Stimulated activated effector memory CD8-positive, alpha-beta T cell treated with anti-CD3 and anti-CD28 coated beads, Interleukin-12 subunit alpha, Interleukin-12 subunit beta, amount 100 ng/mL, for 72 hours (primary cell): ENCODE measurements around the gene CDKN2C.
A peak's percentile ranks its signal among the peaks of the same experiment; 100 is the strongest.

Source experiments
- ATAC-seq: fragments of 150-1000 bp; cut with Tn5 transposase; 2 replicates; pipeline ENCODE4 v1.10.0; 2021
- DNase-seq, 2 donors: peaks; one replicate each; pipeline ENCODE4 v3.0.0; 2021 to 2022; ENCODE audit warnings: low spot score in 2 of 2
- H3K27ac Mint-ChIP-seq: one replicate; pipeline ENCODE4 v1.8.0; 2022; ENCODE audit warnings: mild to moderate bottlenecking, mixed read lengths
- H3K36me3 Mint-ChIP-seq: one replicate; pipeline ENCODE4 v1.8.0; 2022; ENCODE audit warnings: mild to moderate bottlenecking, mixed read lengths
- H3K4me1 Mint-ChIP-seq: one replicate; pipeline ENCODE4 v1.8.0; 2022; ENCODE audit warnings: mixed read lengths
- H3K4me3 Mint-ChIP-seq: one replicate; pipeline ENCODE4 v1.8.0; 2022; ENCODE audit warnings: mild to moderate bottlenecking, mixed read lengths
- H3K9me3 Mint-ChIP-seq: one replicate; pipeline ENCODE4 v1.8.0; 2022; ENCODE audit warnings: mixed read lengths

Gene CDKN2C

GRCh38 chr1:50973255-50973654, 3.2 kb downstream of the CDKN2C start:
- no peak overlapping the region for H3K27ac Mint-ChIP-seq
- no peak for ATAC-seq
- no peaks in the 10 kb centered on the region for H3K9me3 Mint-ChIP-seq
- H3K4me3 Mint-ChIP-seq = no peak overlapping the region
- peaks cover 23% of the 10 kb centered on the region for H3K36me3 Mint-ChIP-seq
- DNase-seq = no peak
- peaks cover 20% of the 10 kb centered on the region for H3K4me1 Mint-ChIP-seq

- Mint-ChIP-seq H3K36me3 (peaks cover 17% of the 10 kb centered on the region), H3K27ac (no peak overlapping the region), H3K4me1 (peaks cover 28% of the 10 kb centered on the region), H3K4me3 (no peak overlapping the region), H3K9me3 (no peaks in the 10 kb centered on the region)
- DNase-seq = no peak
- ATAC-seq = no peak
Observed at GRCh38 chr1:50973875-50974617, 4.0 kb downstream of the CDKN2C start.

- no peak overlapping the region for H3K27ac Mint-ChIP-seq
- H3K9me3 Mint-ChIP-seq = no peaks in the 10 kb centered on the region
- DNase-seq = no peak
- H3K4me1 Mint-ChIP-seq = peaks cover 30% of the 10 kb centered on the region
- no peak overlapping the region for H3K4me3 Mint-ChIP-seq
- peaks cover 16% of the 10 kb centered on the region for H3K36me3 Mint-ChIP-seq
- no peak for ATAC-seq
Observed at GRCh38 chr1:50974618-50974935, 4.5 kb downstream of the CDKN2C start.

GRCh38 chr1:50975436-50975835, 5.4 kb downstream of the CDKN2C start:
- H3K27ac Mint-ChIP-seq = no peak overlapping the region
- DNase-seq (no peak), ATAC-seq (no peak)
- H3K36me3 Mint-ChIP-seq = peaks cover 10% of the 10 kb centered on the region
- no peaks in the 10 kb centered on the region for H3K9me3 Mint-ChIP-seq
- no peak overlapping the region for H3K4me3 Mint-ChIP-seq
- peaks cover 25% of the 10 kb centered on the region for H3K4me1 Mint-ChIP-seq

- peak overlapping the region; percentile 60 for H3K27ac Mint-ChIP-seq
- peaks cover 10% of the 10 kb centered on the region for H3K36me3 Mint-ChIP-seq
- peak overlapping the region; percentile 77 for H3K4me3 Mint-ChIP-seq
- DNase-seq (no peak), ATAC-seq (peak; percentile 85)
- peaks cover 21% of the 10 kb centered on the region for H3K4me1 Mint-ChIP-seq
- H3K9me3 Mint-ChIP-seq = no peaks in the 10 kb centered on the region
Observed at GRCh38 chr1:50976111-50976889, 6.3 kb downstream of the CDKN2C start.

- ATAC-seq (peak; percentile 51), DNase-seq (no peak)
- peak overlapping the region; percentile 60 for H3K27ac Mint-ChIP-seq
- H3K4me3 Mint-ChIP-seq = peak overlapping the region; percentile 77
- no peaks in the 10 kb centered on the region for H3K9me3 Mint-ChIP-seq
- peaks cover 21% of the 10 kb centered on the region for H3K4me1 Mint-ChIP-seq
- peaks cover 8% of the 10 kb centered on the region for H3K36me3 Mint-ChIP-seq
Observed at GRCh38 chr1:50976890-50977574, 7.0 kb downstream of the CDKN2C start.

GRCh38 chr1:50977575-50978143, 7.6 kb downstream of the CDKN2C start:
- Mint-ChIP-seq H3K36me3 (peaks cover 6% of the 10 kb centered on the region), H3K9me3 (no peaks in the 10 kb centered on the region), H3K4me1 (peaks cover 21% of the 10 kb centered on the region), H3K4me3 (peak overlapping the region; percentile 77), H3K27ac (peak overlapping the region; percentile 60)
- DNase-seq = peak; percentile 17 to 60
- peak; percentile 66 for ATAC-seq

- Mint-ChIP-seq H3K4me3 (peak overlapping the region; percentile 77), H3K27ac (peak overlapping the region; percentile 69)
Observed at GRCh38 chr1:50978144-50978851, 8.3 kb downstream of the CDKN2C start.

GRCh38 chr1:50978852-50979781, 9.1 kb downstream of the CDKN2C start:
- Mint-ChIP-seq H3K27ac (peak overlapping the region; percentile 69), H3K9me3 (no peaks in the 10 kb centered on the region), H3K4me3 (peak overlapping the region; percentile 77), H3K36me3 (peaks cover 1% of the 10 kb centered on the region), H3K4me1 (peaks cover 21% of the 10 kb centered on the region)
- ATAC-seq (no peak), DNase-seq (no peak)

More at GRCh38 chr1:50978144-50978851, 8.3 kb downstream of the CDKN2C start:
- H3K4me1 Mint-ChIP-seq = peaks cover 21% of the 10 kb centered on the region
- H3K36me3 Mint-ChIP-seq = peaks cover 6% of the 10 kb centered on the region
- H3K9me3 Mint-ChIP-seq = no peaks in the 10 kb centered on the region
- ATAC-seq (peak; percentile 61), DNase-seq (peak; percentile 15 to 58)

- Mint-ChIP-seq H3K36me3 (no peaks in the 10 kb centered on the region), H3K9me3 (no peaks in the 10 kb centered on the region), H3K27ac (no peak overlapping the region), H3K4me1 (peaks cover 21% of the 10 kb centered on the region), H3K4me3 (no peak overlapping the region)
- no peak for ATAC-seq
- DNase-seq = no peak
Observed at GRCh38 chr1:50979937-50980336, 9.9 kb downstream of the CDKN2C start.

GRCh38 chr1:50980505-50980904, 10.5 kb downstream of the CDKN2C start:
- ATAC-seq = no peak
- peaks cover 21% of the 10 kb centered on the region for H3K4me1 Mint-ChIP-seq
- no peak overlapping the region for H3K4me3 Mint-ChIP-seq
- no peaks in the 10 kb centered on the region for H3K36me3 Mint-ChIP-seq
- H3K27ac Mint-ChIP-seq = no peak overlapping the region
- no peaks in the 10 kb centered on the region for H3K9me3 Mint-ChIP-seq
- no peak for DNase-seq

- Mint-ChIP-seq H3K4me3 (no peak overlapping the region), H3K9me3 (no peaks in the 10 kb centered on the region), H3K4me1 (peaks cover 14% of the 10 kb centered on the region), H3K36me3 (no peaks in the 10 kb centered on the region), H3K27ac (no peak overlapping the region)
- DNase-seq (no peak), ATAC-seq (no peak)
Observed at GRCh38 chr1:50981741-50982140, 11.7 kb downstream of the CDKN2C start.

GRCh38 chr1:50982611-50983010, 12.6 kb downstream of the CDKN2C start:
- no peak overlapping the region for H3K4me3 Mint-ChIP-seq

GRCh38 chr1:50983219-50983802, 13.3 kb downstream of the CDKN2C start:
- Mint-ChIP-seq H3K4me3 (no peak overlapping the region), H3K36me3 (no peaks in the 10 kb centered on the region), H3K4me1 (peaks cover 10% of the 10 kb centered on the region), H3K27ac (no peak overlapping the region), H3K9me3 (no peaks in the 10 kb centered on the region)
- ATAC-seq (no peak), DNase-seq (no peak)

More at GRCh38 chr1:50982611-50983010, 12.6 kb downstream of the CDKN2C start:
- H3K4me1 Mint-ChIP-seq = peaks cover 11% of the 10 kb centered on the region
- ATAC-seq (no peak), DNase-seq (no peak)
- H3K9me3 Mint-ChIP-seq = no peaks in the 10 kb centered on the region
- no peaks in the 10 kb centered on the region for H3K36me3 Mint-ChIP-seq
- no peak overlapping the region for H3K27ac Mint-ChIP-seq
